ENCODE results near the gene CCDC201. TPM values are rescaled to one million over a fixed set of nuclear protein-coding genes. Genes with fewer than 3 reads are reported as not detected.

Gene CCDC201
- total and polyA plus RNA-seq, 2 of the 8 experiments (the other 6 are each of a cell fraction or from before 2014, with no cell fraction given): not detected

DNA sequence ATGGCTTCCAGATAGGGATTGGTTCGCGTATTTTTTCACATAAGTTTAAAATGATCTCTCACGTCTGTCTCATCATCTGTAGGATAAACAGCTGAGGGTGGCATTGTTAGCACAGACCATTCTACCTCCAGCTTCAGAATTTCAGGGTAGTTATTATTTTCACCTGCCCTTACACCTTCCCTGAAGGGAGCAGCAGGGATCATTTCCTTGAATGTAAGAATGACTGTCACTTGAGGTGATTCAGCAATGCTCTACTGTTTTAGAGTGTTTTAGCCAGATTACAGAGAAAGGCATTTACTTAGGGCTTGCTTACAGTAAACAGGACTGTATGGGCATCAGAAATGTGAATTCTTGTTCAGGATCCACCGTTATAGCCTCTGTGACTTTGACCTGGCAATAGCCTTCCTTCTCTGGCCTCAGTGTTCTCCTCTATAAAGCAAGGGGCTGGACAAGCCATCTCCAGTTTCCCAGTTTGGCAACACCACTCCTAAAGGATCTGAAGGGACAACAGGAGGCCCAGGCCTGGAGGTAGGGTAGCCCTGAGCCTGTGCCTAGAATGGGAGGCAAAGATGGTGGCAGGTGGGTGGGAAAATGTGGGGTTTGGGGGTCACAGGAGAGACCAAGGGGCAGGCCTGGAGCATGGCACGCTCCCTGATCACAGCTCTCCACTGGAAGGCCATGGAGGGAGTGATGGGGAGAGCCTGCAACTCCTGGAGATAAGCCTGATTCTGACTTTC is 14.2 kb upstream of the CCDC201 start (continued):
- TF ChIP-seq NRF1 (IDR thresholded peaks at IDR 0.05; ENCODE audit: low read depth, low read length) (no peak), POLR2AphosphoS5 (IDR thresholded peaks at IDR 0.05; ENCODE audit: low read depth, low read length) (no peak), KDM1A (IDR thresholded peaks at IDR 0.05; ENCODE audit: borderline replicate concordance, low read length) (no peak), RBBP5 (IDR thresholded peaks at IDR 0.05; ENCODE audit: borderline replicate concordance, low read depth, low read length) (no peak), SP2 (IDR thresholded peaks at IDR 0.05; ENCODE audit: low read length) (no peak), FOSL1 (IDR thresholded peaks at IDR 0.05; ENCODE audit: insufficient read depth, low read depth, low read length) (no peak), EP300 (IDR thresholded peaks at IDR 0.05; ENCODE audit: borderline replicate concordance in 1 of 2, low read depth in 2 of 2, low read length in 2 of 2) (no peak), KDM4A (IDR thresholded peaks at IDR 0.05; ENCODE audit: low read depth, low read length, severe bottlenecking) (no peak)
- TF ChIP-seq, protein P1, sequence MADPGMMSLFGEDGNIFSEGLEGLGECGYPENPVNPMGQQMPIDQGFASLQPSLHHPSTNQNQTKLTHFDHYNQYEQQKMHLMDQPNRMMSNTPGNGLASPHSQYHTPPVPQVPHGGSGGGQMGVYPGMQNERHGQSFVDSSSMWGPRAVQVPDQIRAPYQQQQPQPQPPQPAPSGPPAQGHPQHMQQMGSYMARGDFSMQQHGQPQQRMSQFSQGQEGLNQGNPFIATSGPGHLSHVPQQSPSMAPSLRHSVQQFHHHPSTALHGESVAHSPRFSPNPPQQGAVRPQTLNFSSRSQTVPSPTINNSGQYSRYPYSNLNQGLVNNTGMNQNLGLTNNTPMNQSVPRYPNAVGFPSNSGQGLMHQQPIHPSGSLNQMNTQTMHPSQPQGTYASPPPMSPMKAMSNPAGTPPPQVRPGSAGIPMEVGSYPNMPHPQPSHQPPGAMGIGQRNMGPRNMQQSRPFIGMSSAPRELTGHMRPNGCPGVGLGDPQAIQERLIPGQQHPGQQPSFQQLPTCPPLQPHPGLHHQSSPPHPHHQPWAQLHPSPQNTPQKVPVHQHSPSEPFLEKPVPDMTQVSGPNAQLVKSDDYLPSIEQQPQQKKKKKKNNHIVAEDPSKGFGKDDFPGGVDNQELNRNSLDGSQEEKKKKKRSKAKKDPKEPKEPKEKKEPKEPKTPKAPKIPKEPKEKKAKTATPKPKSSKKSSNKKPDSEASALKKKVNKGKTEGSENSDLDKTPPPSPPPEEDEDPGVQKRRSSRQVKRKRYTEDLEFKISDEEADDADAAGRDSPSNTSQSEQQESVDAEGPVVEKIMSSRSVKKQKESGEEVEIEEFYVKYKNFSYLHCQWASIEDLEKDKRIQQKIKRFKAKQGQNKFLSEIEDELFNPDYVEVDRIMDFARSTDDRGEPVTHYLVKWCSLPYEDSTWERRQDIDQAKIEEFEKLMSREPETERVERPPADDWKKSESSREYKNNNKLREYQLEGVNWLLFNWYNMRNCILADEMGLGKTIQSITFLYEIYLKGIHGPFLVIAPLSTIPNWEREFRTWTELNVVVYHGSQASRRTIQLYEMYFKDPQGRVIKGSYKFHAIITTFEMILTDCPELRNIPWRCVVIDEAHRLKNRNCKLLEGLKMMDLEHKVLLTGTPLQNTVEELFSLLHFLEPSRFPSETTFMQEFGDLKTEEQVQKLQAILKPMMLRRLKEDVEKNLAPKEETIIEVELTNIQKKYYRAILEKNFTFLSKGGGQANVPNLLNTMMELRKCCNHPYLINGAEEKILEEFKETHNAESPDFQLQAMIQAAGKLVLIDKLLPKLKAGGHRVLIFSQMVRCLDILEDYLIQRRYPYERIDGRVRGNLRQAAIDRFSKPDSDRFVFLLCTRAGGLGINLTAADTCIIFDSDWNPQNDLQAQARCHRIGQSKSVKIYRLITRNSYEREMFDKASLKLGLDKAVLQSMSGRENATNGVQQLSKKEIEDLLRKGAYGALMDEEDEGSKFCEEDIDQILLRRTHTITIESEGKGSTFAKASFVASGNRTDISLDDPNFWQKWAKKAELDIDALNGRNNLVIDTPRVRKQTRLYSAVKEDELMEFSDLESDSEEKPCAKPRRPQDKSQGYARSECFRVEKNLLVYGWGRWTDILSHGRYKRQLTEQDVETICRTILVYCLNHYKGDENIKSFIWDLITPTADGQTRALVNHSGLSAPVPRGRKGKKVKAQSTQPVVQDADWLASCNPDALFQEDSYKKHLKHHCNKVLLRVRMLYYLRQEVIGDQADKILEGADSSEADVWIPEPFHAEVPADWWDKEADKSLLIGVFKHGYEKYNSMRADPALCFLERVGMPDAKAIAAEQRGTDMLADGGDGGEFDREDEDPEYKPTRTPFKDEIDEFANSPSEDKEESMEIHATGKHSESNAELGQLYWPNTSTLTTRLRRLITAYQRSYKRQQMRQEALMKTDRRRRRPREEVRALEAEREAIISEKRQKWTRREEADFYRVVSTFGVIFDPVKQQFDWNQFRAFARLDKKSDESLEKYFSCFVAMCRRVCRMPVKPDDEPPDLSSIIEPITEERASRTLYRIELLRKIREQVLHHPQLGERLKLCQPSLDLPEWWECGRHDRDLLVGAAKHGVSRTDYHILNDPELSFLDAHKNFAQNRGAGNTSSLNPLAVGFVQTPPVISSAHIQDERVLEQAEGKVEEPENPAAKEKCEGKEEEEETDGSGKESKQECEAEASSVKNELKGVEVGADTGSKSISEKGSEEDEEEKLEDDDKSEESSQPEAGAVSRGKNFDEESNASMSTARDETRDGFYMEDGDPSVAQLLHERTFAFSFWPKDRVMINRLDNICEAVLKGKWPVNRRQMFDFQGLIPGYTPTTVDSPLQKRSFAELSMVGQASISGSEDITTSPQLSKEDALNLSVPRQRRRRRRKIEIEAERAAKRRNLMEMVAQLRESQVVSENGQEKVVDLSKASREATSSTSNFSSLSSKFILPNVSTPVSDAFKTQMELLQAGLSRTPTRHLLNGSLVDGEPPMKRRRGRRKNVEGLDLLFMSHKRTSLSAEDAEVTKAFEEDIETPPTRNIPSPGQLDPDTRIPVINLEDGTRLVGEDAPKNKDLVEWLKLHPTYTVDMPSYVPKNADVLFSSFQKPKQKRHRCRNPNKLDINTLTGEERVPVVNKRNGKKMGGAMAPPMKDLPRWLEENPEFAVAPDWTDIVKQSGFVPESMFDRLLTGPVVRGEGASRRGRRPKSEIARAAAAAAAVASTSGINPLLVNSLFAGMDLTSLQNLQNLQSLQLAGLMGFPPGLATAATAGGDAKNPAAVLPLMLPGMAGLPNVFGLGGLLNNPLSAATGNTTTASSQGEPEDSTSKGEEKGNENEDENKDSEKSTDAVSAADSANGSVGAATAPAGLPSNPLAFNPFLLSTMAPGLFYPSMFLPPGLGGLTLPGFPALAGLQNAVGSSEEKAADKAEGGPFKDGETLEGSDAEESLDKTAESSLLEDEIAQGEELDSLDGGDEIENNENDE (IDR thresholded peaks at IDR 0.05; ENCODE audit: insufficient replicate concordance, low read length): no peak

Measured in H1 (cell line).